HG03060 (cell line): ENCODE measurements around the gene LRRC49.
"Not testable (repeated sequence)": the region's sequence is repeated elsewhere in the genome, so short reads cannot be mapped to it uniquely, and the experiment has no call there.

ENCODE experiments used
- ATAC-seq: cut with Tn5 transposase; IDR thresholded peaks from one replicate; pipeline ENCODE4 v1.9.1; 2021; ENCODE audit warnings: low read depth, moderate number of reproducible peaks; ENCODE audit not compliant: unreplicated experiment

Gene LRRC49

DNA sequence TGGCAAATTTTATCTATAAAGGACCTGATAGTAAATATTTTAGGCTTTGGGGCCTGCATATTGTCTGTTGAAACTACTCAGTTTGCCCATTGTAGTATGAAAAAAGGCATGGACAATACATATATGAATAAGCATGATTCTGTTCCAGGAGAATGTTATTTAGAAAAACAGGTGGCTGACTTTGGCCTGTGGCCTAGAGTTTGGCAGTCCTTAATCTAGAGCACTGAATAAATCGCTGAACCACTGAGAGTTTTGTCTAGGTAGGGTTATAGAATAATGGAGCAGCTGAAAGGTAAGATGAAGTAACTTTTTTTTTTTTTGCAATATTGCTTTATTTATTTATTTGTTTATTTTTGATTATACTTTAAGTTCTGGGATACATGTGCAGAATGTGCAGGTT is 75.0 kb downstream of the LRRC49 start:
- no peak for ATAC-seq

DNA sequence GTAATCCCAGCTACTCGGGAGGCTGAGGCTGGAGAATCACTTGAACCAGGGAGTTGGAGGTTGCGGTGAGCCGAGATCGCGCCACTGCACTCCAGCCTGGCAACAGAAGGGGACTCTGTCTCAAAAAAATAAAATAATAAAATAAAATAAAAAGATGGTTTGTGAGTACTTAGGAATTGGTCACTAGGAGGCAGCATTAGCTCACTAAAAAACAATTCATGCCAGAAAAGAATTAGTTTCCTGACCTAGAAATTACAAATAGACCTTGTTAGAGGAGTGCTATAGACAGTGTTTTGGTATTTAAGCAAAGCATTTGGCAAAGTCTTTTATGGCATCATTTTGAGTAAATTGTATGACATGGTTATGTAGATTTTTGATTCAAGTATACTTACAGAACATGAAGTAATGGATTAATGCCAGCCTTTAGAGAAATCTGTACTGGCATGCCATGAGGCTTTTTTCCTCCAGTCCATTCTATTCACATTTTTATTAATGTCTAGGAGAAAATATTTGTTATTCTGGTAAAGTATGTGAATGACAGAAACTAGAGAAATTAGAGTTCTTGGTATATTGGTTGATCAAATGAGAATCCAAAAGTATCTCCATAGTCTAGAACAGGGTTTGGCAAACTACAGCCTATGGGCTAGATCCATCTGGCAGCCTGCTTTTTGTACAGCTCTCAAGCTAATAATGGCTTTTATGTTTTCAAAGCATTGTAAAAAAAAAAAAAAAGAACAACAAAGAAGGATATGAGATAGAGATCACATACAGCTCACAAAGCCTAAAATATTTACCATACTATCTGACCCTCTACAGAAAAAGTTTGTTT is 81.6 kb downstream of the LRRC49 start:
- no peak for ATAC-seq

GRCh38 chr15:70976851-70977250 is 84.2 kb downstream of the LRRC49 start:
- ATAC-seq, result no peak

GRCh38 chr15:70995383-70995970 is 102.9 kb downstream of the LRRC49 start:
- ATAC-seq, result no peak

GRCh38 chr15:70998319-70998718 is 105.7 kb downstream of the LRRC49 start:
- ATAC-seq, result no peak

- ATAC-seq, result no peak
Observed at GRCh38 chr15:71002316-71002715, 109.7 kb downstream of the LRRC49 start.

GRCh38 chr15:71003319-71003718 is 110.7 kb downstream of the LRRC49 start:
- no peak for ATAC-seq

DNA sequence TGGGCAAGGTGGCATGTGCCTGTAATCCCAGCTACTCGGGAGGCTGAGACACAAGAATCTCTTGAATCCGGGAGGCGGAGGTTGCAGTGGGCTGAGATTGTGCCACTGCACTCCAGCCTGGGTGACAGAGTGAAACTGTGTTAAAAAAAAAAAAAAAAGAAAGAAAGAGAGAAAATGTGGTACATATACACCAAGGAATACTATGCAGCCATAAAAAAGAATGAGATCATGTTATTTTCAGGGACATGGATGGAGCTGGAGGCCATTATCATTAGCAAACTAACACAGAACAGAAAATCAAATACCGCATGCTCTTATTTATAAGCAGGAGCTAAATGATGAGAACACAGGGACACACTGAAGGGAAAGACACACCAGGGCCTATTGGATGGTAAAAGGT is 111.9 kb downstream of the LRRC49 start:
- not testable (repeated sequence) for ATAC-seq

- no peak for ATAC-seq
Observed at GRCh38 chr15:71005895-71006294, 113.3 kb downstream of the LRRC49 start.

DNA sequence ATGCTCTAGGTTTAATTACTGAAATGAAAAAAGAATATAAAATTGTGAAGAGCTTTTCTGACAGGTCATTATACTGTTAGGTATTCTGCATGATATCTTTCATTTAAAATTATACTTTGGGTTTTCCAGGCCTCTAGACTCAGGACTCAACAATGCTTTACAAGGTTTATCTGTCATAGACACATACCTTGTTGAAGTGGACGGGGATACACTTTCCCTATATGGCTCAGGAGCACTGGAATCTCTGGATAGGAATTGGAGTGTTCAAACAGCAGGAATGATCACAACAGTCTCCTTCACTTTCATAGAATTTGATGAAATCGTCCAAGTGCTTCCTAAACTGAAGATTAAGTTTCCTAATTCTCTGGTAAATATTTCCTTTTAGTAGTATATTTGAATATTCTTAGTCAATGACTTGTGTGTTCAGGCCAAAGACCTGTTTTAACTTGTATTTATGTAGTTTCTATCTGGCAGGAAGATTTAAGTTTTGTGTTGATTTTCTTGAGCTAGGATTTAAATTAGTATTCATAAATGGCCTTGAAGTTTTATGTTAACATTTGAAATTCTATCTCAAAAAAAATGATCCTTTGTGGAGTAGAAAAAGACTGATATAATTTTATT is 115.7 kb downstream of the LRRC49 start:
- no peak for ATAC-seq

DNA sequence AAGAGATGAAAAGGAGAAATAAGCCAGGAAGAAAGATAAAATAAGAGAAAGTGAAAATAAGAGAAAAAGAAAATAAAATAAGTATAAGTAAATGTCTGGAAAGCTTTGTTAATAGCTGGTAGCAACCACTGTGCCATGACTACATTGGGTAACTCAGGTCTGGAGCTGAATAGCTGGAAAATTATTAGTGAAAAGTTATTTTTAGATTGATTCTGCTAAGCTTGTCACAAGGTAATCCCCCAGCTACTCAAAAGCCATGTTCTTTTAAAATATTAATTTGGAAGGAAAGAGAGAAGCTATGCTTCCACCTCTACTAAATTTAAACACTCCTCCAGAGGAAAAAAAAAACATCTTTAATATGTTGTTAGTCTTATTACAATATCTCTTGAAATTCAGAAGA is 117.8 kb downstream of the LRRC49 start:
- ATAC-seq, result no peak

DNA sequence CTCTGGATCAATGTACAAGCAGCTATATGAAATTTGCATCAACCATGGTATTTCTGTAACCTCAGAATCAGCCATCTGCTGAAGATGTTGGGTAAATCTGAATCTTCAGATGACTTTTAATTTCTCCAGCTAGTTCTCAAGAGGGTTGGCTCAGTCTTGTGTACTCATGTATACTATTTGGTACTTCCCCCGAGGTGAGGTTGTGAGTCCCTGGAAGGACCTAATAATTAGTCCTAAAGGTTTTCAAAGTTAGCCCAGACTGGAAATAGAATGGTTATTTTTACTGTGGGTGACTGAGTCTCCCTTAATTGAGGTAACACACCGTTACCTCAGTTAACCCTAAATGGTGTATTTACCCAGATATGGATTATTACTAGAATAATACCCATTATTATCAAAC is 118.4 kb downstream of the LRRC49 start:
- ATAC-seq, result no peak

- ATAC-seq, result no peak
Observed at GRCh38 chr15:71011503-71012155, 119.0 kb downstream of the LRRC49 start.

DNA sequence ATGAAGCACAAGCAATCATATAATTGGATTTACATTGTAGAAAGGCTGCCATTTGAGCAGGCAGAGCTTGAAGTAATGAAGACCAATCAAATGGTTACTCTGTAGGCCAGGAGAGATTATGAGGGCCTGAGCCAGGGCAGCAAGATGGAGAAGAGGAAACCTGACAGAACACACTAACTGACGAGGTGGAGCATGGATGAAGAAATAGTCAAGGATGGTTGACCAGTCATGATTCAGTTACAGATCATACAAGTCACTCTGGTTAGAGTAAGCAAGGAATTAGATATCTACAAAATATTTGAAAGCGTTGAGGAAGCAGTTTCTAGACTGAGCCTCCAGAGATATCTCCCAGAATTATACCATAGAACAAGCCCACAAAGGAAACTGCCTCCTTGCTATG is 120.8 kb downstream of the LRRC49 start:
- ATAC-seq, result no peak

DNA sequence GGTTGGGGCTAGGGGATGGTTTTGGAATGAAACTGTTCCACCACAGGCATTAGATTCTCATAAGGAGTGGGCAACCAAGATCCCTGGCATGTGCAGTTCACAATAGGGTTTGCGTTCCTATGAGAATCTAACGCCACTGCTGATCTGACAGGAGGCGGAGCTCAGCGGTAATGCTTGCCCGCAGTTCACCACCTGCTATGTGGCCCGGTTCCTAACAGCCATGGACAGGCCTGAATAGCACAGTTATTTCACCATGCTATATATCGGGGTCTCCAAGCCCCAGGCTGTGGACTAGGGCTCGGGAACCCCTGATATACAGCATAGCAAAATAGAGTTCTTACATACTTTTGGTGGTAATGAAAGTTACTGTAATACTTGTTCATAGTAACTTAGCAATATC is 122.7 kb downstream of the LRRC49 start:
- ATAC-seq, result no peak

- not testable (repeated sequence) for ATAC-seq
Observed at GRCh38 chr15:71031232-71031631, 138.6 kb downstream of the LRRC49 start.

GRCh38 chr15:71035478-71035877 is 142.9 kb downstream of the LRRC49 start:
- ATAC-seq, result not testable (repeated sequence)

- no peak for ATAC-seq
Observed at GRCh38 chr15:71042356-71042922, 149.8 kb downstream of the LRRC49 start.

- no peak for ATAC-seq
Observed at GRCh38 chr15:71043373-71043772, 150.7 kb downstream of the LRRC49 start.

DNA sequence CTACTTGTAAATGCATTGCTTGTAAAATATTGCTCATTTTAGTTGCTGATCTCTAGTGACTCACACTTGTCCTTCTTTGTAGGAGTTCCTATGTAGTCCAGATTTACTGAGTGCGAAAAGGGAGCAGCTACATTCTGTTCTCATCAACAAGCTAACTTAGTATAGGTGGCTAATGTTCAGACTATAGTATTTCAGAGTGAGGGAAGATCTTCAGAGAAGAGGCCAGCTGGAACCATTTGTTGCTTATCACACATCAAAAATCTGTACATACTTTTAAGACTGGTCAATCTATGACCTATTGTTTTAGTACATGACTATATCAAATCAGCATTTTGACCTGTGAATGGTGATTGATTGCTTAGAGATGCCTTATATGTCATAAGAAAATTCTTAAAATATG is 151.4 kb downstream of the LRRC49 start:
- no peak for ATAC-seq

- ATAC-seq, result not testable (repeated sequence)
Observed at GRCh38 chr15:71046146-71046545, 153.5 kb downstream of the LRRC49 start.
